GM18498 (cell line): Measurements from ENCODE around the gene TMEM131.
A peak's percentile ranks its signal among the peaks of the same experiment; 100 is the strongest.

Experiments used
- ATAC-seq: cut with Tn5 transposase; IDR thresholded peaks from one replicate; pipeline ENCODE4 v1.9.1; 2021; ENCODE audit warnings: mild to moderate bottlenecking, moderate library complexity; ENCODE audit not compliant: unreplicated experiment

TMEM131 gene

GRCh38 chr2:97992836-97993825, 2.6 kb downstream of the TMEM131 start:
- ATAC-seq: no peak

GRCh38 chr2:97991081-97991856, 4.5 kb downstream of the TMEM131 start:
- no peak for ATAC-seq

DNA sequence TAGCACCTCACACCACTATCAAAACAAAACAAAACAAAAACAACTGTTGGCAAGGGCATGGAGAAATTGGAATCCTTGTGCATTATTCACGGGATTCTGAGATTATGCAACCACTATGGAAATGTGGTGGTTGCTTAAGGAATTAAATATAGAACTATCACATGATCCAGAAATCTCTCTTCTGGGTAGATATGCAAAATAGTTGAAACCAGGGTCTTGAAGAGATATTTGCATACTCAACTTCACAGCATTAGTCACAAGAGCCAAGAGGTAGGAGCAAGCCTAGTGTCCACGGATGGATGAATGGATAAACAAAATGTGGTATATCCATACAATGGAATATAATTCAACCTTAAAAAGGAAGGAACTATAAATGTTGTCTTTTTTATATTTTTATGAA, 7.0 kb downstream of the TMEM131 start:
- no peak for ATAC-seq

DNA sequence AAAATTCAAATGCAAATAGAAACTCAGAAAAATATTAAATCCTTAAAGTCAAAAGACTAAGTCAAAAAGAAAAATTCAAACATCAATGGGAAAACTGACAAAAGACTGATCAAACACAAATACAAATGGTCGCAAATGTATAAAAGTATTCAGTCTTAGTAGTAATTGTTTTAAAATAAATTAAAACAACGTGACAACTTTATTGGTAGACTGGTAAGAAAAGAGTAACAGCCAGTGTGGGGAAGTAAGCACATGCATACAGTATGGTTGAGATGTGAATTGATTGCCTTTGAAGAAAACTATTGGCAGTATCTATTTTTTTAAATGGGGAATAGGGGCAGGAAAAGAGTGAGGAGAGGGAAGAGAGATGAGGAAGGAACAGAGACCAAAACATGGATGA, 9.8 kb downstream of the TMEM131 start:
- ATAC-seq: no peak

GRCh38 chr2:97983698-97984097, 12.1 kb downstream of the TMEM131 start:
- ATAC-seq: no peak

- no peak for ATAC-seq
Observed at GRCh38 chr2:97983134-97983533, 12.6 kb downstream of the TMEM131 start.

DNA sequence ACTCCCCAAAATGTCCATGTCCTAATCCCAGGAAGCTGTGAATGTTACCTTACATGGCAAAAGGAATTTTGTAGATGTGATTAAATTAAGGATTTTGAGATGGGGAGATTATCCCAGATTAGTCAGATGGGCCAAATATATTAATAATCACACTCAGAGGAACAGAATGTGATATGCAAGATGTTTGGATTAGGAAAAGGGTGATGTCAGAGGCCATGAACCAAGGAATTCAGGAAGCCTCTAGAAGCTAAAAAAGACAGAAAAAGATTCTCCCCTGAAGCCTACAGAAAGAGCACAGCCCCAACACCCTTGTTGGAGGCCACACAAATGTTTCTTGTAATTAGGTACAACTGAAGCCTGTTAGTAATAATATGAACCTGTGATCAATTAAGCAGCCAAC, 13.1 kb downstream of the TMEM131 start:
- no peak for ATAC-seq

GRCh38 chr2:97981961-97982360, 13.8 kb downstream of the TMEM131 start:
- no peak for ATAC-seq

- ATAC-seq: no peak
Observed at GRCh38 chr2:97979904-97980303, 15.8 kb downstream of the TMEM131 start.

DNA sequence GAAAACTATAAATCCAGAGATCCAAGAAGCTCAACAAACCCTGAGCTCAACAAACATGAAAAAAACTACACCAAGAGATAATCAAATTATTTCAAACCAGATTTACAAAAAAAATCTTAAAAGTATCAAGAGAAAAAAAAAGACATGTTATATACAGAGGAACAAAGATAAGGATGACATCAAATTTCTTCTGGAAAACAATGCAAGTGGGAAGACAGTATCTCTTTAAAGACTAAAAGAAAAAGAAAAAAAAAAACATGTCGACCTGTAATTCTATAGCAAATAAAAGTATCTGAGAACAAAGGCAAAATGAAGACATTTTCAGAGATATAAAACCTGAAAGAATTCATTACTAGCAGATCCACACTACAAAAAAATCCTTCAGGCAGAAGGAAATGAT, 21.3 kb downstream of the TMEM131 start:
- no peak for ATAC-seq

DNA sequence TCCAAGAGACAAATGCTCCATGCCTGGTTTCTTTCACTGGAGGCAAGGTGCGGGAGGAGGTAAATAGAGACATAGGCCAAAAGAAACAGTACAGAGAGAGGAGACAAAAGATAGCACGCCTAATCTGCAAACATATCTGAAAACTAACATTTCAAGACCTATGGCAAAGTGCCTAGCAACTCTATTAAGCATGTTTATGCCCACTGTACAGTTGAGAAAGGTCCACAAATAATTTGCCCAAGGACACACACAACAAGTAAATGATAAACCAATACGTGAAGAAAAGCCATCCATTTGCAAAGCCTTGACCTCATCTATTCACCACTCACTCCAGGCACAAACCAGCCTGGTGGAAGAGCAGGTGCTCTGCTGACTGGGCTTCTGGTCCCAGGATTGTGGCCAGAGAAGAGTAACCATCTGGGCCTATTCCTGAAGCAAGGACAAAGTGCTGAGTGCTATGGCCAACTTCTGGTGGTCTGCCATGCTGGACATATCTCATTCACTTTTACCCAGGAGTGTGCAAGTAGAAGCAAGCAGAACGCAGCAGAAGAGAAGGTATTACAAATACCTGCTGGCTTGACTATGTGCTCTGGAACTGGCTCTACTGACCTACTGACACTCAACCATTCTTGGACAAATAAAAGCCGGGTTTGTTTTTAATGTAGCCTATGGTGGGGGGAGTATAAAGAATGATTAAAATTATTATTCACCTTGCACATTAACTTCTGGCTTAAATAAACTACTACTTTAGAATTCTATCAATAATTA, 25.3 kb downstream of the TMEM131 start:
- no peak for ATAC-seq

GRCh38 chr2:97969081-97970067, 26.4 kb downstream of the TMEM131 start:
- no peak for ATAC-seq

GRCh38 chr2:97967931-97968627, 27.7 kb downstream of the TMEM131 start:
- ATAC-seq: no peak

- peak; percentile 22 for ATAC-seq
Observed at GRCh38 chr2:97967216-97967592, 28.5 kb downstream of the TMEM131 start.

GRCh38 chr2:97966545-97967215, 29.1 kb downstream of the TMEM131 start:
- ATAC-seq: peak; percentile 54

- no peak for ATAC-seq
Observed at GRCh38 chr2:97965116-97965515, 30.6 kb downstream of the TMEM131 start.

- ATAC-seq: no peak
Observed at GRCh38 chr2:97963880-97964279, 31.9 kb downstream of the TMEM131 start.

- ATAC-seq: peak; percentile 27
Observed at GRCh38 chr2:97963079-97963406, 32.7 kb downstream of the TMEM131 start.

GRCh38 chr2:97961534-97961933, 34.2 kb downstream of the TMEM131 start:
- ATAC-seq: no peak
